ENCODE measurements around the gene MBD3L2B.

DNA sequence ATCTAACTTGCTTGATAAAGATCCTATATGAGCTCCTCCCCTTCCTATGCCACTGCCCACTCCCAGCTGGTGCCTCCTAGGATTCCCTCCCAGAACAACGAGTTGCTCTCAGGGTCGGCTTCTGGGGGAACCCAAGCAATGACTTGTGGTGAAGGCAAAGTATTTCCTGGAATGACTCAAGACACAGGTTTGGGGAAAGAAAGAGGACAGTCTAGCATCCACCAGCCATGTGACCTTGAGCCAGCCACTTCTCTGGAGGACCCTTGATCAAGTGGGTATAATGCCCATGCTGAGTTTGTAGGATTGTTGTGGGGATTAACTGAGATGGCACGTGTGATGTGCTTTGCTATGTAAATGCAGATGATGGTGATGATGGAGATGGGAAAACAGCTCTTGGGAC, 33.0 kb downstream of the MBD3L2B start:
- TF ChIP-seq TEAD4 (IDR thresholded peaks at IDR 0.05; ENCODE audit: borderline replicate concordance, insufficient read depth) (no peak), GATA2 (CRISPR knock-in tag; IDR thresholded peaks at IDR 0.05) (no peak), POLR2AphosphoS5 (IDR thresholded peaks at IDR 0.05; ENCODE audit: low read depth, low read length) (no peak), YY1 (IDR thresholded peaks at IDR 0.05; ENCODE audit: low read depth) (no peak)
- TF ChIP-seq, protein P1, sequence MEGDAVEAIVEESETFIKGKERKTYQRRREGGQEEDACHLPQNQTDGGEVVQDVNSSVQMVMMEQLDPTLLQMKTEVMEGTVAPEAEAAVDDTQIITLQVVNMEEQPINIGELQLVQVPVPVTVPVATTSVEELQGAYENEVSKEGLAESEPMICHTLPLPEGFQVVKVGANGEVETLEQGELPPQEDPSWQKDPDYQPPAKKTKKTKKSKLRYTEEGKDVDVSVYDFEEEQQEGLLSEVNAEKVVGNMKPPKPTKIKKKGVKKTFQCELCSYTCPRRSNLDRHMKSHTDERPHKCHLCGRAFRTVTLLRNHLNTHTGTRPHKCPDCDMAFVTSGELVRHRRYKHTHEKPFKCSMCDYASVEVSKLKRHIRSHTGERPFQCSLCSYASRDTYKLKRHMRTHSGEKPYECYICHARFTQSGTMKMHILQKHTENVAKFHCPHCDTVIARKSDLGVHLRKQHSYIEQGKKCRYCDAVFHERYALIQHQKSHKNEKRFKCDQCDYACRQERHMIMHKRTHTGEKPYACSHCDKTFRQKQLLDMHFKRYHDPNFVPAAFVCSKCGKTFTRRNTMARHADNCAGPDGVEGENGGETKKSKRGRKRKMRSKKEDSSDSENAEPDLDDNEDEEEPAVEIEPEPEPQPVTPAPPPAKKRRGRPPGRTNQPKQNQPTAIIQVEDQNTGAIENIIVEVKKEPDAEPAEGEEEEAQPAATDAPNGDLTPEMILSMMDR (IDR thresholded peaks at IDR 0.05), result no peak
- TF ChIP-seq, protein P2, sequence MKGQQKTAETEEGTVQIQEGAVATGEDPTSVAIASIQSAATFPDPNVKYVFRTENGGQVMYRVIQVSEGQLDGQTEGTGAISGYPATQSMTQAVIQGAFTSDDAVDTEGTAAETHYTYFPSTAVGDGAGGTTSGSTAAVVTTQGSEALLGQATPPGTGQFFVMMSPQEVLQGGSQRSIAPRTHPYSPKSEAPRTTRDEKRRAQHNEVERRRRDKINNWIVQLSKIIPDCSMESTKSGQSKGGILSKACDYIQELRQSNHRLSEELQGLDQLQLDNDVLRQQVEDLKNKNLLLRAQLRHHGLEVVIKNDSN (IDR thresholded peaks at IDR 0.05; ENCODE audit: borderline replicate concordance, low read depth), result no peak
- TF ChIP-seq, protein P3, sequence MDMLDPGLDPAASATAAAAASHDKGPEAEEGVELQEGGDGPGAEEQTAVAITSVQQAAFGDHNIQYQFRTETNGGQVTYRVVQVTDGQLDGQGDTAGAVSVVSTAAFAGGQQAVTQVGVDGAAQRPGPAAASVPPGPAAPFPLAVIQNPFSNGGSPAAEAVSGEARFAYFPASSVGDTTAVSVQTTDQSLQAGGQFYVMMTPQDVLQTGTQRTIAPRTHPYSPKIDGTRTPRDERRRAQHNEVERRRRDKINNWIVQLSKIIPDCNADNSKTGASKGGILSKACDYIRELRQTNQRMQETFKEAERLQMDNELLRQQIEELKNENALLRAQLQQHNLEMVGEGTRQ (IDR thresholded peaks at IDR 0.05; ENCODE audit: borderline replicate concordance, low read depth, low read length), result no peak

Data from SK-N-SH (cell line).